K562 (cell line): ENCODE results near the gene HAUS5. TPM values are rescaled to one million over a fixed set of nuclear protein-coding genes. Genes with fewer than 3 reads are reported as not detected.

ENCODE experiments used
- EGR1 ChIP-seq: fragments of 450-650 bp; conservative IDR thresholded peaks from 2 replicates; pipeline ENCODE4 v1.6.1; 2017; ENCODE audit warnings: mild to moderate bottlenecking
- GTF2F1 ChIP-seq: IDR thresholded peaks from 2 replicates; pipeline ENCODE4 v1.6.1; 2011; ENCODE audit warnings: low read depth, low read length, improper control_type of control experiment
- HDAC2 ChIP-seq: fragments of 450-650 bp; IDR thresholded peaks from 2 replicates; pipeline ENCODE4 v1.6.1; 2016; ENCODE audit warnings: mild to moderate bottlenecking
- IFI16 ChIP-seq: fragments of 250-450 bp; sonication (Bioruptor Pico); IDR thresholded peaks from 2 replicates; pipeline ENCODE4 v2.1.2; 2022; ENCODE audit warnings: mild to moderate bottlenecking, inconsistent platforms
- JUND ChIP-seq, 2 experiments: IDR thresholded peaks; 2 replicates in 1 of 2; 3 replicates in 1 of 2; pipeline ENCODE4 v1.6.1; 2011; ENCODE audit warnings: borderline replicate concordance in 2 of 2, low read depth in 2 of 2, low read length in 2 of 2, improper control_type of control experiment in 1 of 2, missing biosample characterization in 1 of 2, missing genetic modification characterization in 1 of 2, missing genetic modification reagents in 1 of 2
- KAT2B ChIP-seq: IDR thresholded peaks from one replicate; pipeline ENCODE4 v1.6.1; 2012; ENCODE audit warnings: low read depth, mild to moderate bottlenecking, control low read depth, inconsistent platforms, low read length, moderate library complexity
- LEF1 ChIP-seq: fragments of 450-650 bp; IDR thresholded peaks from 2 replicates; pipeline ENCODE4 v1.6.1; 2016; ENCODE audit warnings: mild to moderate bottlenecking
- NR2F6 ChIP-seq: fragments of 450-650 bp; formaldehyde crosslinking; IDR thresholded peaks from 2 replicates; pipeline ENCODE4 v1.4.0; 2020; ENCODE audit warnings: mild to moderate bottlenecking
- PML ChIP-seq: IDR thresholded peaks from 2 replicates; pipeline ENCODE4 v1.6.1; 2012; ENCODE audit warnings: low read length, inconsistent platforms
- XRCC3 ChIP-seq: fragments of 450-650 bp; IDR thresholded peaks from 2 replicates; pipeline ENCODE4 v1.6.1; 2017; ENCODE audit warnings: mild to moderate bottlenecking, moderate library complexity
- ZNF197 ChIP-seq: fragments of 200-800 bp; sonication (Bioruptor generic); IDR thresholded peaks from 2 replicates; pipeline ENCODE4 v1.6.1; 2016; ENCODE audit warnings: low read depth, missing genetic modification characterization, missing compliant biosample characterization
- polyA plus RNA-seq, 8 experiments: library from polyadenylated mRNA; depleted of rRNA in 4 of 8; stranded (reverse) in 5 of 8; unstranded in 3 of 8; fragments of >200 nt; fragmentation: Nextera tagmentation in 2 of 8; fragmentation: Illumina TruSeq in 1 of 8; extraction: Ambion mirVana in 2 of 8; extraction: Trizol in 1 of 8; gene quantifications; 2 replicates each; pipeline versions ENCODE4 v1.2.1 to v1.2.3, GENCODE V29; 2011 to 2014; ENCODE audit warnings: inconsistent platforms in 1 of 8, missing spikeins in 1 of 8
- total RNA-seq, 7 experiments: library from RNA; depleted of rRNA in 6 of 7; stranded (reverse); fragments of >200 nt in 6 of 7; fragmentation: Illumina TruSeq in 2 of 7; extraction: Trizol in 2 of 7; gene quantifications; 2 replicates each; pipeline versions ENCODE4 v1.2.1 to v1.2.3, GENCODE V29; 2011 to 2021; ENCODE audit warnings: low replicate concordance in 1 of 7
- TF ChIP-seq, protein P1 (sequence below), 2 experiments: fragments of 150-350 bp in 1 of 2; IDR thresholded peaks; 2 replicates each; pipeline ENCODE4 v1.6.1; 2012 to 2016; ENCODE audit warnings: low read depth in 2 of 2, low read length in 2 of 2, mild to moderate bottlenecking in 1 of 2, moderate library complexity in 1 of 2
- TF ChIP-seq, protein P2 (sequence below): fragments of 250-450 bp; sonication (Bioruptor Pico); IDR thresholded peaks from 2 replicates; pipeline ENCODE4 v1.5.0; 2021; ENCODE audit warnings: mild to moderate bottlenecking, borderline replicate concordance
- TF ChIP-seq, protein P3 (sequence below): sonication (generic); formaldehyde crosslinking; IDR thresholded peaks from 2 replicates; pipeline ENCODE4 v1.8.0; 2022; ENCODE audit warnings: missing genetic modification reagents, mild to moderate bottlenecking, moderate library complexity, borderline replicate concordance
- TF ChIP-seq, protein P4 (sequence below): fragments of 250-450 bp; sonication (Bioruptor Pico); IDR thresholded peaks from 2 replicates; pipeline ENCODE4 v1.5.0; 2020; ENCODE audit warnings: mild to moderate bottlenecking, borderline replicate concordance

Gene HAUS5
- total and polyA plus RNA-seq, 9 of the 15 experiments (the other 6 are each of a cell fraction or from before 2014, with no cell fraction given), result 3.5 to 41.3 (median 14.2) TPM

DNA sequence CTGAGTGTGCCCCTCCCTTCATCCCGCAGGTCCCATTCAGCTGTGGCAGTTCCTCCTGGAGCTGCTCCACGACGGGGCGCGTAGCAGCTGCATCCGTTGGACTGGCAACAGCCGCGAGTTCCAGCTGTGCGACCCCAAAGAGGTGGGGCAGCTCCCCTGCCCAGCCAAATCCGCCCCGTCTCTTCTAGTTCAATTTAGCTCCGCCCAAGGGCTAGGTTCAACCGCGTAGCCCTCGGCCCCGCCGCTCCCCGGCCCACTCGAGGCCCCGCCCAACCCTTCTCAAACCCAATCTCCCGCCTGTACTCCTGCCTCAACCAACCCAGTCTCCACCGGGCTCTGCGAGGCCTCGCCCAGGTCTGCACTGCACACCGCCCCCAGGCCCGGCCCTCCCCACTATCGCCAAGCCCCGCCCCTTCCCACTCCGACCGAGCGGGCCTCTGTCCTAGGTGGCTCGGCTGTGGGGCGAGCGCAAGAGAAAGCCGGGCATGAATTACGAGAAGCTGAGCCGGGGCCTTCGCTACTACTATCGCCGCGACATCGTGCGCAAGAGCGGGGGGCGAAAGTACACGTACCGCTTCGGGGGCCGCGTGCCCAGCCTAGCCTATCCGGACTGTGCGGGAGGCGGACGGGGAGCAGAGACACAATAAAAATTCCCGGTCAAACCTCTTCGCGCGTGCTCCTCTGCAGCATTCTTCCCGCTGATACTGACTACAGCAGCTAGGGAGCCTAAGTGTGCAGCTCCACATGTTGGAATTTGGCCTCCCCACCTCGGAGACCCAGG, 31.9 kb downstream of the HAUS5 start (continued):
- TF ChIP-seq, protein P1, sequence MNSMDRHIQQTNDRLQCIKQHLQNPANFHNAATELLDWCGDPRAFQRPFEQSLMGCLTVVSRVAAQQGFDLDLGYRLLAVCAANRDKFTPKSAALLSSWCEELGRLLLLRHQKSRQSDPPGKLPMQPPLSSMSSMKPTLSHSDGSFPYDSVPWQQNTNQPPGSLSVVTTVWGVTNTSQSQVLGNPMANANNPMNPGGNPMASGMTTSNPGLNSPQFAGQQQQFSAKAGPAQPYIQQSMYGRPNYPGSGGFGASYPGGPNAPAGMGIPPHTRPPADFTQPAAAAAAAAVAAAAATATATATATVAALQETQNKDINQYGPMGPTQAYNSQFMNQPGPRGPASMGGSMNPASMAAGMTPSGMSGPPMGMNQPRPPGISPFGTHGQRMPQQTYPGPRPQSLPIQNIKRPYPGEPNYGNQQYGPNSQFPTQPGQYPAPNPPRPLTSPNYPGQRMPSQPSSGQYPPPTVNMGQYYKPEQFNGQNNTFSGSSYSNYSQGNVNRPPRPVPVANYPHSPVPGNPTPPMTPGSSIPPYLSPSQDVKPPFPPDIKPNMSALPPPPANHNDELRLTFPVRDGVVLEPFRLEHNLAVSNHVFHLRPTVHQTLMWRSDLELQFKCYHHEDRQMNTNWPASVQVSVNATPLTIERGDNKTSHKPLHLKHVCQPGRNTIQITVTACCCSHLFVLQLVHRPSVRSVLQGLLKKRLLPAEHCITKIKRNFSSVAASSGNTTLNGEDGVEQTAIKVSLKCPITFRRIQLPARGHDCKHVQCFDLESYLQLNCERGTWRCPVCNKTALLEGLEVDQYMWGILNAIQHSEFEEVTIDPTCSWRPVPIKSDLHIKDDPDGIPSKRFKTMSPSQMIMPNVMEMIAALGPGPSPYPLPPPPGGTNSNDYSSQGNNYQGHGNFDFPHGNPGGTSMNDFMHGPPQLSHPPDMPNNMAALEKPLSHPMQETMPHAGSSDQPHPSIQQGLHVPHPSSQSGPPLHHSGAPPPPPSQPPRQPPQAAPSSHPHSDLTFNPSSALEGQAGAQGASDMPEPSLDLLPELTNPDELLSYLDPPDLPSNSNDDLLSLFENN (IDR thresholded peaks at IDR 0.05; ENCODE audit: low read depth in 2 of 2, low read length in 2 of 2), result no peak
- TF ChIP-seq PML, result no peak; the same call in 1 of the 2 replicates
- no peak for TF ChIP-seq ZNF197 (CRISPR knock-in tag)
- TF ChIP-seq NR2F6 (CRISPR knock-in tag), result no peak
- no peak for TF ChIP-seq JUND (IDR thresholded peaks at IDR 0.05; ENCODE audit: borderline replicate concordance, low read depth, low read length)
- no peak for TF ChIP-seq JUND (tag; IDR thresholded peaks at IDR 0.05; ENCODE audit: borderline replicate concordance, low read depth, low read length)
- TF ChIP-seq IFI16 (CRISPR knock-in tag), result no peak
- TF ChIP-seq, protein P2, sequence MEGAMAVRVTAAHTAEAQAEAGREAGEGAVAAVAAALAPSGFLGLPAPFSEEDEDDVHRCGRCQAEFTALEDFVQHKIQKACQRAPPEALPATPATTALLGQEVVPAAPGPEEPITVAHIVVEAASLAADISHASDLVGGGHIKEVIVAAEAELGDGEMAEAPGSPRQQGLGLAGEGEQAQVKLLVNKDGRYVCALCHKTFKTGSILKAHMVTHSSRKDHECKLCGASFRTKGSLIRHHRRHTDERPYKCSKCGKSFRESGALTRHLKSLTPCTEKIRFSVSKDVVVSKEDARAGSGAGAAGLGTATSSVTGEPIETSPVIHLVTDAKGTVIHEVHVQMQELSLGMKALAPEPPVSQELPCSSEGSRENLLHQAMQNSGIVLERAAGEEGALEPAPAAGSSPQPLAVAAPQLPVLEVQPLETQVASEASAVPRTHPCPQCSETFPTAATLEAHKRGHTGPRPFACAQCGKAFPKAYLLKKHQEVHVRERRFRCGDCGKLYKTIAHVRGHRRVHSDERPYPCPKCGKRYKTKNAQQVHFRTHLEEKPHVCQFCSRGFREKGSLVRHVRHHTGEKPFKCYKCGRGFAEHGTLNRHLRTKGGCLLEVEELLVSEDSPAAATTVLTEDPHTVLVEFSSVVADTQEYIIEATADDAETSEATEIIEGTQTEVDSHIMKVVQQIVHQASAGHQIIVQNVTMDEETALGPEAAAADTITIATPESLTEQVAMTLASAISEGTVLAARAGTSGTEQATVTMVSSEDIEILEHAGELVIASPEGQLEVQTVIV (CRISPR knock-in tag), result no peak
- TF ChIP-seq LEF1, result no peak
- no peak for TF ChIP-seq KAT2B
- no peak; the same call in 1 of the 2 replicates for TF ChIP-seq EGR1
- no peak for TF ChIP-seq XRCC3
- TF ChIP-seq, protein P3, sequence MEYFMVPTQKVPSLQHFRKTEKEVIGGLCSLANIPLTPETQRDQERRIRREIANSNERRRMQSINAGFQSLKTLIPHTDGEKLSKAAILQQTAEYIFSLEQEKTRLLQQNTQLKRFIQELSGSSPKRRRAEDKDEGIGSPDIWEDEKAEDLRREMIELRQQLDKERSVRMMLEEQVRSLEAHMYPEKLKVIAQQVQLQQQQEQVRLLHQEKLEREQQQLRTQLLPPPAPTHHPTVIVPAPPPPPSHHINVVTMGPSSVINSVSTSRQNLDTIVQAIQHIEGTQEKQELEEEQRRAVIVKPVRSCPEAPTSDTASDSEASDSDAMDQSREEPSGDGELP (CRISPR knock-in tag), result peak; percentile 69
- no peak for TF ChIP-seq HDAC2
- TF ChIP-seq, protein P4, sequence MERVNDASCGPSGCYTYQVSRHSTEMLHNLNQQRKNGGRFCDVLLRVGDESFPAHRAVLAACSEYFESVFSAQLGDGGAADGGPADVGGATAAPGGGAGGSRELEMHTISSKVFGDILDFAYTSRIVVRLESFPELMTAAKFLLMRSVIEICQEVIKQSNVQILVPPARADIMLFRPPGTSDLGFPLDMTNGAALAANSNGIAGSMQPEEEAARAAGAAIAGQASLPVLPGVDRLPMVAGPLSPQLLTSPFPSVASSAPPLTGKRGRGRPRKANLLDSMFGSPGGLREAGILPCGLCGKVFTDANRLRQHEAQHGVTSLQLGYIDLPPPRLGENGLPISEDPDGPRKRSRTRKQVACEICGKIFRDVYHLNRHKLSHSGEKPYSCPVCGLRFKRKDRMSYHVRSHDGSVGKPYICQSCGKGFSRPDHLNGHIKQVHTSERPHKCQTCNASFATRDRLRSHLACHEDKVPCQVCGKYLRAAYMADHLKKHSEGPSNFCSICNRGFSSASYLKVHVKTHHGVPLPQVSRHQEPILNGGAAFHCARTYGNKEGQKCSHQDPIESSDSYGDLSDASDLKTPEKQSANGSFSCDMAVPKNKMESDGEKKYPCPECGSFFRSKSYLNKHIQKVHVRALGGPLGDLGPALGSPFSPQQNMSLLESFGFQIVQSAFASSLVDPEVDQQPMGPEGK, result no peak
- no peak for TF ChIP-seq GTF2F1
